ENCODE measurements around the gene PFKFB3. TPM values are rescaled to one million over a fixed set of nuclear protein-coding genes. Genes with fewer than 3 reads are reported as not detected.
"Not testable (repeated sequence)": the region's sequence is repeated elsewhere in the genome, so short reads cannot be mapped to it uniquely, and the experiment has no call there.

The PFKFB3 gene
- polyA plus RNA-seq, 1 donor from 2014 or later: 7.0 TPM

GRCh38 chr10:6283655-6284054, 80.9 kb downstream of the PFKFB3 start:
- Mint-ChIP-seq H3K9me3 (no peaks in the 10 kb centered on the region), H3K27me3 (no peaks in the 10 kb centered on the region), H3K4me3 (no peak overlapping the region), H3K36me3 (no peaks in the 10 kb centered on the region), H3K27ac (no peak overlapping the region), H3K4me1 (peaks cover 0 to 2% (median 0%) of the 10 kb centered on the region in 3 donors)

- H3K27me3 Mint-ChIP-seq, H3K9me3 Mint-ChIP-seq, H3K4me3 Mint-ChIP-seq, H3K27ac Mint-ChIP-seq, H3K4me1 Mint-ChIP-seq, H3K36me3 Mint-ChIP-seq: not testable (repeated sequence)
Measured at GRCh38 chr10:6290621-6291020, 87.9 kb downstream of the PFKFB3 start.

DNA sequence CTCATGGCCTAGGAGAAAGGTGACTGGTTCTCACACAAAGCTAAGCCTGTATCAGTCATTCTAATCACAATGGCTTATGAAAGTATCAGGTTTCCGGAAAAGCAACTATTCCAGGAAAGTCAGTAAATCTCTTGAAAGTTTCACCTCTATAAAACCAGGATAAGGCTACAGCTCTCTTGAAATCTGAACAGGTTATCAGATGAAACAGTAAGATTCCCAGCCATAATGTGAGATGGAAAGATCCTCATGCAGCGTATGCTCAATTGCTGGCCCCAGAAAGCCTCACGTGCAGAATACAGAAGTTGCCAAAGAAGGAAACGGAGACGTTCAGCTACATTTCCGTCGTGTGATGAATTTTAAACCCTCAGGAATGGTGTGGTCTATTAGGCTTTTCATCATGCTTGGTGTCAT, 90.0 kb downstream of the PFKFB3 start:
- H3K27me3 Mint-ChIP-seq: no peaks in the 10 kb centered on the region
- no peaks in the 10 kb centered on the region for H3K9me3 Mint-ChIP-seq
- H3K36me3 Mint-ChIP-seq: peaks cover 1% of the 10 kb centered on the region
- H3K4me3 Mint-ChIP-seq: no peak overlapping the region
- peaks cover 0 to 12% (median 7%) of the 10 kb centered on the region in 3 donors for H3K4me1 Mint-ChIP-seq
- H3K27ac Mint-ChIP-seq: no peak overlapping the region

GRCh38 chr10:6296425-6296824, 93.7 kb downstream of the PFKFB3 start:
- not testable (repeated sequence) for H3K27me3 Mint-ChIP-seq, H3K9me3 Mint-ChIP-seq, H3K4me3 Mint-ChIP-seq, H3K36me3 Mint-ChIP-seq, H3K27ac Mint-ChIP-seq
- peaks cover 13 to 31% (median 21%) of the 10 kb centered on the region in 3 donors for H3K4me1 Mint-ChIP-seq

DNA sequence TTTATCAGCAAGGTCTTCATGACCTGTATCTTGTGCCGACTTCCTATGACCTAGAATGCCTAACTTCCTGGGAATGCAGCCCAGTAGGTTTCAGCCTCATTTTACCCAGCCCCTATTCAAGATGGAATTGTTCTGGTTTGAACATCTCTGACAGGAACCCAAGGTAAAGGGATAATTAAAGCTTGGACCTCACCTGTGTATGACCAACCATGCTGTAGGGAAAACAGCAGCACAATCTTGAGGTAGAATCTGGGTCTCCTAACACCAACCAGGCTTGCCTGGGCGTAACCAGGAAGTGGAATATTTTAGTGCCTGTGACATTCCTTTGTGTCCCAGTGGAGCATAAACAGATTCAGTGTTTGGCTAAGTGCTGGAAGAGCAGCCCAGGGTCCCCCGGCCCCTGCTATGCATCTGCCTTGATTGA, 94.1 kb downstream of the PFKFB3 start:
- no peak overlapping the region for H3K4me3 Mint-ChIP-seq
- H3K36me3 Mint-ChIP-seq: peaks cover 2% of the 10 kb centered on the region
- H3K4me1 Mint-ChIP-seq: peaks cover 13 to 30% (median 25%) of the 10 kb centered on the region in 3 donors
- no peaks in the 10 kb centered on the region for H3K9me3 Mint-ChIP-seq
- no peak overlapping the region for H3K27ac Mint-ChIP-seq
- H3K27me3 Mint-ChIP-seq: no peaks in the 10 kb centered on the region

DNA sequence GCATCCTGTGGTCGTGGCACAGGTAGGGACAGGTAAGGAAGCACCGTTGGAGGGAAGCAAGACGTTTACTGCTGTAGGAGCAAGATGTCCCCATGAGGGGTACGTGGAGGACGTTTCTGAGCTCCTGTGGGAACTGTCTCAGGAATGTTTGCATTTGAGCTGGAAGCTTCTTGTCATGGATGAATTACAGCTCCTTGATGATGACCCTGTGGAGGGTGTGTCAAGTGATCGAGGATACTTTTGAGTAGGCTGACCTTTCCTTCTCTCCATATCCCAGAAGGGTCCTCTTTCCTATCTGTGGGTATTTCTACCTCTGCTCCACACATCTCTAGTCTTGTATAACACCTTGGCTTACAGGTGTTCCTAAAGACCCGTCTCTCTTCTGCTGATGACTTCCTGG, 94.8 kb downstream of the PFKFB3 start:
- Mint-ChIP-seq H3K4me1 (peaks cover 13 to 30% (median 23%) of the 10 kb centered on the region in 3 donors), H3K27ac (peak overlapping the region in 1 of 3 donors; percentile 3), H3K4me3 (no peak overlapping the region), H3K9me3 (no peaks in the 10 kb centered on the region), H3K36me3 (peaks cover 2% of the 10 kb centered on the region), H3K27me3 (no peaks in the 10 kb centered on the region)

GRCh38 chr10:6297951-6298381, 95.2 kb downstream of the PFKFB3 start:
- peaks cover 18 to 31% (median 25%) of the 10 kb centered on the region in 3 donors for H3K4me1 Mint-ChIP-seq
- peak overlapping the region in 1 of 3 donors; percentile 3 for H3K27ac Mint-ChIP-seq
- H3K4me3 Mint-ChIP-seq: no peak overlapping the region
- H3K9me3 Mint-ChIP-seq: no peaks in the 10 kb centered on the region
- no peaks in the 10 kb centered on the region for H3K27me3 Mint-ChIP-seq
- H3K36me3 Mint-ChIP-seq: peaks cover 2% of the 10 kb centered on the region

DNA sequence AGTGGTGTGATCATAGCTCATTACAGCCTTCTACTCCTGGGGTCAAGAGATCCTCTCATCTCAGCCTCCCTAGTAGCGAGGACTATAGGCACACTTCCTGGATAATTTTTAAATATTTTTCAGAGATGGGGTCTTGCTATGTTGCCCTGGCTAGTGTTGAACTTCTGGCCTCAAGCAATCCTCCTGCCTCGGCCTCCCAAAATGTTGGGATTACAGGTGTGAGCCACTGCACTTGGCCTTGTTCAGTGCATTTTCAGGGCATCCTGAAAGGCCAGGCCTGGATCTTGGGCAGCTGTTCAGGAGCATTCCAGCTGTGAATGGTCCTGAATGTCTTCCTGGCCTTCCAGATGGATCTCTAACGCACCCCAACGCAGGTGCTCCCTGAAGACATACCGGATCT, 95.7 kb downstream of the PFKFB3 start:
- Mint-ChIP-seq H3K4me1 (peaks cover 21 to 35% (median 28%) of the 10 kb centered on the region in 3 donors), H3K27ac (no peak overlapping the region), H3K27me3 (no peaks in the 10 kb centered on the region), H3K9me3 (no peaks in the 10 kb centered on the region), H3K4me3 (no peak overlapping the region), H3K36me3 (peaks cover 2% of the 10 kb centered on the region)

- Mint-ChIP-seq H3K4me3 (peak overlapping the region in 1 of 4 donors; percentile 9), H3K27me3 (no peaks in the 10 kb centered on the region), H3K9me3 (no peaks in the 10 kb centered on the region), H3K27ac (peak overlapping the region in 2 of 3 donors; percentile 31 to 93), H3K4me1 (peaks cover 21 to 35% (median 30%) of the 10 kb centered on the region in 3 donors), H3K36me3 (peaks cover 2% of the 10 kb centered on the region)
Measured at GRCh38 chr10:6299234-6299633, 96.5 kb downstream of the PFKFB3 start.

DNA sequence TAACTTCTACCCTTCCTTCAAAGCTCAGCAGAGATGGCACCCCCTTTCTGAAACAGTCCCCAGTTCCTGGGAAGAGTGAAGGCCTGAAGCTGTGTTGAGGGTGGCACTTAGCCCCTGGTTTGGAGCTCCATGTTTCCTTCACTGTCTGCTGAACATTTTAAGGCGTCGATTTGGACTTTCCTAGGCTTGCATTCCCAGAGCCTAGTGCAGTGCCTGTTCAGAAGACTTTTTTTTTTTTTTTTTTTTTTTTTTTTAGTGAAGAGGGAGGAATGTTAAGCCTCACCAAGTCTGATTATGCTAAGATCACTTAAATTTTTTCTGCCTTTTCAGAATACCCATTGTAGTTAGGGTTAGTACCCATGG, 97.0 kb downstream of the PFKFB3 start:
- Mint-ChIP-seq H3K4me3 (peak overlapping the region; percentile 6 to 90 (median 76)), H3K36me3 (peaks cover 2% of the 10 kb centered on the region), H3K4me1 (peaks cover 21 to 35% (median 31%) of the 10 kb centered on the region in 3 donors), H3K27me3 (no peaks in the 10 kb centered on the region), H3K9me3 (no peaks in the 10 kb centered on the region), H3K27ac (peak overlapping the region; percentile 28 to 97 (median 93))

DNA sequence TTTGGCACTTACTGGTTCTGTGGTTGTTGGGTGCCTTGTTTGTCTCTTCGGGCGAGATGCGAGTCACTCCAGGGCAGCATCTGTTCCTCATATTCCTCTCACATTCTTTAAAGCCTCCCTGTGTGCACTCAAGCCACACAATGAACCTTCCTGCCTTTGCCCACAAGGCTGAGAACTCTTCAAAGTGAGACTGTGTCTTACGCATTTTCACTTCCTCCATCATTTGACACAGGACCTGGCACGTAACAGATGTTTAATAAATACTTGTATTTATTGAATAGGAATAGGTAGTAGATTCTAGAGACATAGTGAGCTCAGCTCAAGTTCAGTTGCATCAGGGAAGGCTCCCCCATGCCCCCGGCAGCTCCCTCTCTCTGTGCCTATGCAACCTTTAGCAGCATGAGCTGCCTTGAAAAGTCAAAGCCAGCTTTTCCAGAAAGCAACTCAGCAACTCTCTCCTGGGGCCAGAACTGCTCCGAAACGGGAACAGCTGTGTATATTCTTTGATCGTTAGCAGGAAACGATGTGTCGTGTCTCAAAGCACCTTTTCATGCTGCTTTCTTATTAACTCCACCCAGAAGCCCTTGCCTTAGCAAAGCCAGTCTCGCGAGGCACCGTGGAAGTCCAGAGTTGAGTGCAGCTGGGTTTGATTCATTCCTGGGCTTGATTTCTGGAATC, 97.5 kb downstream of the PFKFB3 start:
- peaks cover 2% of the 10 kb centered on the region for H3K36me3 Mint-ChIP-seq
- no peaks in the 10 kb centered on the region for H3K27me3 Mint-ChIP-seq
- H3K27ac Mint-ChIP-seq: peak overlapping the region; percentile 28 to 97 (median 93)
- peaks cover 21 to 35% (median 31%) of the 10 kb centered on the region in 3 donors for H3K4me1 Mint-ChIP-seq
- peak overlapping the region; percentile 6 to 90 (median 76) for H3K4me3 Mint-ChIP-seq
- no peaks in the 10 kb centered on the region for H3K9me3 Mint-ChIP-seq

GRCh38 chr10:6300784-6301460, 98.2 kb downstream of the PFKFB3 start:
- peak overlapping the region; percentile 28 to 97 (median 93) for H3K27ac Mint-ChIP-seq
- H3K4me3 Mint-ChIP-seq: peak overlapping the region; percentile 6 to 90 (median 76)
- peaks cover 0 to under 1% (median 0%) of the 10 kb centered on the region in 3 donors for H3K9me3 Mint-ChIP-seq
- no peaks in the 10 kb centered on the region for H3K27me3 Mint-ChIP-seq
- H3K36me3 Mint-ChIP-seq: peaks cover 3% of the 10 kb centered on the region
- peaks cover 28 to 39% (median 36%) of the 10 kb centered on the region in 3 donors for H3K4me1 Mint-ChIP-seq

DNA sequence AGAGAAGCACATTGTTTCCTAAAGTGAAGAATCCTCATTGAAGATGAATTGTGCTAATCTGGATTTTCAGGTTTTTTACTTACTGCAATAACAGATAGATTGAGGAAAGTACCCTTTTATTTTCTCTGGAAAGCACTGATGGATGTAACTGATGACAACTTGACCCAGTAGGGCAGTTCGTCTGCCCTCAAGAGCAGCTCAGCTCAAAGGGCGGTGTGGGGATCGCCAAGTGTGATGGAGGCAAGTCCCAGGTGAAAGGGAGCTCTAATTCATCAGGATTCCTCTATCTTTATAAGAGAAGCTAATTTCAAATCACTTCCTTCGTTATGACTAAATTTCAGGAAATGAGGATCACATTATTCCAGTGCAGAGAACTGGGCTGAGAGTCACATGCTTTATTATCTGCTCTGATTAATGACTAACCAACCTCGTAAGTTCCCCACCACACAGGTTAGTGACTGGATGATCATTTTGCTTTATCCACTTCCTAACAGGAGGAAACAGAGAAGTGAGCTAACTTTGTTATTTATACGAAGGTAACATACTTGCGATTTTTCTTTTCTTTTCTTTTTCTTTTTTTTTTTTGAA, 98.8 kb downstream of the PFKFB3 start:
- Mint-ChIP-seq H3K27me3 (no peaks in the 10 kb centered on the region), H3K4me3 (no peak overlapping the region), H3K9me3 (peaks cover 0 to 1% (median 0%) of the 10 kb centered on the region in 3 donors), H3K4me1 (peaks cover 30 to 41% (median 40%) of the 10 kb centered on the region in 3 donors), H3K27ac (peak overlapping the region in 1 of 3 donors; percentile 93), H3K36me3 (peaks cover 5% of the 10 kb centered on the region)

Data from IgD-negative memory B cell (primary cell).